GM18499 (cell line): Measurements from ENCODE around the gene TRIM40.
"Not testable (repeated sequence)": the region's sequence is repeated elsewhere in the genome, so short reads cannot be mapped to it uniquely, and the experiment has no call there.

Source experiments
- ATAC-seq: cut with Tn5 transposase; IDR thresholded peaks from one replicate; pipeline ENCODE4 v1.9.1; 2021; ENCODE audit warnings: moderate number of reproducible peaks; ENCODE audit not compliant: insufficient read depth, unreplicated experiment

TRIM40 gene

GRCh38 chr6:30113003-30113759 is 22.8 kb upstream of the TRIM40 start, which contains the start of gene TRIM31:
Gene TRIM31 (minus strand): TSS chr6:30113090. CDS start chr6:30112805, 285 bp downstream.
- ATAC-seq, result no peak

GRCh38 chr6:30113841-30114240 is 22.1 kb upstream of the TRIM40 start:
- no peak for ATAC-seq

- ATAC-seq, result no peak
These were observed 19.2 kb upstream of the TRIM40 start for GRCh38 chr6:30116724-30117123.

- not testable (repeated sequence) for ATAC-seq
These were observed 17.2 kb upstream of the TRIM40 start for GRCh38 chr6:30118691-30119090.

- no peak for ATAC-seq
These were observed 14.2 kb upstream of the TRIM40 start for GRCh38 chr6:30121446-30122366.

GRCh38 chr6:30122515-30122914 is 13.4 kb upstream of the TRIM40 start:
- ATAC-seq, result no peak

- ATAC-seq, result no peak
These were observed 8.5 kb upstream of the TRIM40 start for GRCh38 chr6:30127238-30128093.

- no peak for ATAC-seq
These were observed 6.4 kb upstream of the TRIM40 start for GRCh38 chr6:30129265-30130178.

GRCh38 chr6:30130179-30130679 is 5.7 kb upstream of the TRIM40 start:
- no peak for ATAC-seq

- no peak for ATAC-seq
These were observed 4.8 kb upstream of the TRIM40 start for GRCh38 chr6:30130887-30131862.

- no peak for ATAC-seq
These were observed 3.9 kb upstream of the TRIM40 start for GRCh38 chr6:30131947-30132497.

- ATAC-seq, result no peak
These were observed 793 bp upstream of the TRIM40 start for GRCh38 chr6:30135147-30135546.

- ATAC-seq, result no peak
These were observed 788 bp downstream of the TRIM40 start for GRCh38 chr6:30136570-30137286.

GRCh38 chr6:30140240-30140639 is 4.3 kb downstream of the TRIM40 start:
- ATAC-seq, result not testable (repeated sequence)

- ATAC-seq, result no peak
These were observed 6.7 kb downstream of the TRIM40 start for GRCh38 chr6:30142665-30143064.

- ATAC-seq, result no peak
These were observed 7.8 kb downstream of the TRIM40 start for GRCh38 chr6:30143780-30144179.

- no peak for ATAC-seq
These were observed 8.9 kb downstream of the TRIM40 start for GRCh38 chr6:30144811-30145210.
